CD14-positive monocyte (primary cell): Measurements from ENCODE around the gene SMYD3. TPM values are rescaled to one million over a fixed set of nuclear protein-coding genes. Genes with fewer than 3 reads are reported as not detected.

Experiments
- DNase-seq, 3 donors: peaks; one replicate each; pipeline ENCODE4 v3.0.0-alpha.2; 2011 to 2022
- H2AFZ ChIP-seq: 2 replicates; pipeline ENCODE4 v1.6.0; 2012; ENCODE audit warnings: mild to moderate bottlenecking, low read depth, low read length, inconsistent platforms; ENCODE audit not compliant: insufficient read depth, poor library complexity, severe bottlenecking
- H3K27ac ChIP-seq, 2 donors: 1 replicate in 1 of 2; 2 replicates in 1 of 2; pipeline ENCODE4 v1.5.1; 2012 to 2013; ENCODE audit warnings: low read length in 2 of 2, control low read depth in 1 of 2, inconsistent platforms in 1 of 2, low read depth in 1 of 2, mild to moderate bottlenecking in 1 of 2
- H3K27me3 ChIP-seq, 2 donors: one replicate each; pipeline versions ENCODE4 v1.6.0 to v1.6.1; 2011 to 2013; ENCODE audit warnings: low read length in 2 of 2; ENCODE audit not compliant: control insufficient read depth in 2 of 2, insufficient read depth in 2 of 2
- H3K36me3 ChIP-seq, 2 donors: replicated peaks in 1 of 2; 1 replicate in 1 of 2; 2 replicates in 1 of 2; pipeline versions ENCODE4 v1.5.1 to v1.6.1; 2012 to 2013; ENCODE audit warnings: low read length in 2 of 2, control low read depth in 1 of 2, inconsistent platforms in 1 of 2, mild to moderate bottlenecking in 1 of 2; ENCODE audit not compliant: insufficient read depth in 2 of 2, control insufficient read depth in 1 of 2
- H3K4me1 ChIP-seq, 2 donors: 1 replicate in 1 of 2; 2 replicates in 1 of 2; pipeline versions ENCODE4 v1.5.1 to v1.6.1; 2012 to 2013; ENCODE audit warnings: low read length in 2 of 2, control low read depth in 1 of 2, inconsistent platforms in 1 of 2, mild to moderate bottlenecking in 1 of 2, moderate library complexity in 1 of 2; ENCODE audit not compliant: insufficient read depth in 2 of 2, control insufficient read depth in 1 of 2
- H3K4me2 ChIP-seq: replicated peaks from 2 replicates; pipeline ENCODE3; 2012; ENCODE audit warnings: low read length, moderate library complexity, mild to moderate bottlenecking; ENCODE audit not compliant: poor library complexity, severe bottlenecking; ENCODE audit errors: extremely low read depth
- H3K4me3 ChIP-seq, 3 experiments: fragments of 200-600 bp in 1 of 3; sonication (generic) in 1 of 3; replicated peaks in 1 of 3; 1 replicate in 2 of 3; 2 replicates in 1 of 3; pipeline ENCODE4 v1.5.1; 2011 to 2013; ENCODE audit warnings: low read length in 3 of 3, mild to moderate bottlenecking in 3 of 3, control low read depth in 2 of 3, low read depth in 2 of 3, inconsistent platforms in 1 of 3, moderate library complexity in 1 of 3
- H3K79me2 ChIP-seq: 2 replicates; pipeline ENCODE4 v1.6.0; 2012; ENCODE audit warnings: mild to moderate bottlenecking, control low read depth, inconsistent platforms, low read length, moderate library complexity; ENCODE audit not compliant: insufficient read depth
- H3K9ac ChIP-seq: 2 replicates; pipeline ENCODE4 v1.6.0; 2017; ENCODE audit warnings: low read length, mild to moderate bottlenecking; ENCODE audit not compliant: insufficient read depth, poor library complexity, severe bottlenecking
- H3K9me3 ChIP-seq, 2 donors: replicated peaks in 1 of 2; 1 replicate in 1 of 2; 2 replicates in 1 of 2; pipeline versions ENCODE4 v1.5.1 to v1.6.1; 2012 to 2013; ENCODE audit warnings: low read length in 2 of 2, control low read depth in 1 of 2; ENCODE audit not compliant: control insufficient read depth in 1 of 2, insufficient read depth in 1 of 2
- H4K20me1 ChIP-seq: 2 replicates; pipeline ENCODE4 v1.6.0; 2012; ENCODE audit warnings: mild to moderate bottlenecking, low read length, control low read depth, moderate library complexity; ENCODE audit not compliant: insufficient read depth
- H3K27ac Mint-ChIP-seq, 7 donors: one replicate each; pipeline ENCODE4 v1.8.0; 2020; ENCODE audit warnings: mild to moderate bottlenecking in 7 of 7, mixed read lengths in 7 of 7, moderate library complexity in 6 of 7, inconsistent platforms in 2 of 7
- H3K27me3 Mint-ChIP-seq, 3 donors: one replicate each; pipeline ENCODE4 v1.8.0; 2021 to 2022; ENCODE audit warnings: low read depth in 3 of 3, mild to moderate bottlenecking in 3 of 3, mixed read lengths in 3 of 3, moderate library complexity in 3 of 3, inconsistent platforms in 1 of 3
- H3K36me3 Mint-ChIP-seq, 2 donors: one replicate each; pipeline ENCODE4 v1.8.0; 2020; ENCODE audit warnings: mixed read lengths in 2 of 2, inconsistent platforms in 1 of 2, mild to moderate bottlenecking in 1 of 2
- H3K4me1 Mint-ChIP-seq: one replicate; pipeline ENCODE4 v1.8.0; 2020; ENCODE audit warnings: mild to moderate bottlenecking, mixed read lengths
- H3K4me3 Mint-ChIP-seq, 2 donors: one replicate each; pipeline ENCODE4 v1.8.0; 2020; ENCODE audit warnings: mild to moderate bottlenecking in 2 of 2, mixed read lengths in 2 of 2, moderate library complexity in 1 of 2
- H3K9me3 Mint-ChIP-seq, 7 donors: one replicate each; pipeline ENCODE4 v1.8.0; 2020 to 2022; ENCODE audit warnings: mixed read lengths in 7 of 7, mild to moderate bottlenecking in 6 of 7, moderate library complexity in 6 of 7, inconsistent platforms in 2 of 7
- WGBS: methylation state at CpG from one replicate; pipeline ENCODE4 v1.1.5; 2013; ENCODE audit warnings: missing lambda C conversion rate; ENCODE audit not compliant: insufficient coverage; 5-methylcytosine and 5-hydroxymethylcytosine counted together
- intact Hi-C, 2 donors: fragments of 100-400 bp; cut with micrococcal nuclease; formaldehyde crosslinking; loops; one replicate each; pipeline versions ENCODE4 v1.15.0 to v1.15.1; 2023
- polyA plus RNA-seq, 3 donors: library from polyadenylated mRNA; depleted of rRNA in 1 of 3; unstranded in 2 of 3; stranded (reverse) in 1 of 3; fragments of 300-500 nt in 2 of 3; fragments of >200 nt in 1 of 3; fragmentation: Illumina TruSeq in 2 of 3; gene quantifications; 1 replicate in 2 of 3; 2 replicates in 1 of 3; pipeline ENCODE4 v1.2.3, GENCODE V29; 2012 to 2021
- TF ChIP-seq, protein P1 (sequence below): fragments of 200-600 bp; IDR thresholded peaks from one replicate; pipeline ENCODE4 v1.8.0; 2022; ENCODE audit warnings: antibody characterized with exemption, mild to moderate bottlenecking

The SMYD3 gene
- polyA plus RNA-seq, 3 donors: 2.7 to 8.4 (median 4.0) TPM

DNA sequence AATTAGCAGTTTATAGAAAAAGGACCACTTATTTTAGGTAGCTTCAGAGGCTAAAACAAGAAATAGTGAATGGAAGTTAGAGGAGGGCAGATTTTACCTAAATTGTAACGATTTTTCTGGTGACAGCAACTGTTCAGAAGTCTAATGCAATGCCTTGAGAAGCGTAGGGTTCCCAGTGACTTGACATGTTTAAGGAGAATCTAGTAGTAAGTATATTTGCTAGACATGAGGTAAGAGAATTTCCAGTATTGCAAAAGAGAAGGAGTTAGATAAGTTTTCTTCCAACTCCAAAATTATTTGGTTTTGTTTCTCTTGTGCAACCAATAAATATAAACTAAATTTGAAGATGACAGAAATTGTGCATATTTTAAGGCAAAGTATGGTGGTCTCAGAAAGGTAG is 140.0 kb downstream of the SMYD3 start:
- H3K4me2 ChIP-seq: no peak overlapping the region
- Mint-ChIP-seq H3K4me1 (no peaks in the 10 kb centered on the region), H3K9me3 (peaks cover 0 to 8% (median 3%) of the 10 kb centered on the region in 7 donors), H3K36me3 (no peaks in the 10 kb centered on the region), H3K27ac (no peak overlapping the region), H3K4me3 (no peak overlapping the region), H3K27me3 (peaks cover 0 to 2% (median 0%) of the 10 kb centered on the region in 3 donors)
- no peaks in the 10 kb centered on the region for H4K20me1 ChIP-seq
- no peaks in the 10 kb centered on the region for H3K79me2 ChIP-seq
- TF ChIP-seq, protein P1, sequence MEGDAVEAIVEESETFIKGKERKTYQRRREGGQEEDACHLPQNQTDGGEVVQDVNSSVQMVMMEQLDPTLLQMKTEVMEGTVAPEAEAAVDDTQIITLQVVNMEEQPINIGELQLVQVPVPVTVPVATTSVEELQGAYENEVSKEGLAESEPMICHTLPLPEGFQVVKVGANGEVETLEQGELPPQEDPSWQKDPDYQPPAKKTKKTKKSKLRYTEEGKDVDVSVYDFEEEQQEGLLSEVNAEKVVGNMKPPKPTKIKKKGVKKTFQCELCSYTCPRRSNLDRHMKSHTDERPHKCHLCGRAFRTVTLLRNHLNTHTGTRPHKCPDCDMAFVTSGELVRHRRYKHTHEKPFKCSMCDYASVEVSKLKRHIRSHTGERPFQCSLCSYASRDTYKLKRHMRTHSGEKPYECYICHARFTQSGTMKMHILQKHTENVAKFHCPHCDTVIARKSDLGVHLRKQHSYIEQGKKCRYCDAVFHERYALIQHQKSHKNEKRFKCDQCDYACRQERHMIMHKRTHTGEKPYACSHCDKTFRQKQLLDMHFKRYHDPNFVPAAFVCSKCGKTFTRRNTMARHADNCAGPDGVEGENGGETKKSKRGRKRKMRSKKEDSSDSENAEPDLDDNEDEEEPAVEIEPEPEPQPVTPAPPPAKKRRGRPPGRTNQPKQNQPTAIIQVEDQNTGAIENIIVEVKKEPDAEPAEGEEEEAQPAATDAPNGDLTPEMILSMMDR: no peak
- 65% methylated on average over 2 of the region's 2 CpGs for WGBS
- no peak for DNase-seq
- H3K4me1 ChIP-seq: no peaks in the 10 kb centered on the region
- H3K9me3 ChIP-seq: no peaks in the 10 kb centered on the region
- no peaks in the 10 kb centered on the region for H3K36me3 ChIP-seq
- H2AFZ ChIP-seq: no peak overlapping the region
- intact Hi-C loops: no loop called here
- H3K27me3 ChIP-seq: no peaks in the 10 kb centered on the region
- no peak overlapping the region for H3K9ac ChIP-seq
- H3K27ac ChIP-seq: no peak overlapping the region
- H3K4me3 ChIP-seq: no peak overlapping the region

DNA sequence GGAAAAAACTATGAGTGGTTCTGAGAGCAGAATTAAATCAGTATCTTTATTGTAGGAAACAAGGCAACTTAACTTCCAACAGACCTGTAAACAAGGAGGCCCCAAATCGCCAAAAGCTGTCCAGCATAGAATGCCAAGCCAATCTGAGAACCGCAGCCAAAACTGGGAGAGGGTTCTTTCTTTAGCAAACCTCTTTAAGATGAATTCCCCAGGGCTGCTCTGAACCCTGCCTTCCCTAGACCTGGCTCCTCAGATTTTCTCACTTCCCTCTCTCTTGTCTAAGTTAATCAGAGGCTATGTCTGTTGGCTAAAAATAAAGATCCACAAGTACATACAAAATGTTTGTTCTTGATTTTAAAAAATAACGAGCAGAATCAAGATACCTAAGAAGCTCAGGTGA is 141.4 kb downstream of the SMYD3 start:
- intact Hi-C loops: no loop called here
- Histone ChIP-seq H3K4me3 (no peak overlapping the region), H2AFZ (no peak overlapping the region), H3K4me1 (no peaks in the 10 kb centered on the region), H3K27ac (no peak overlapping the region), H3K9ac (no peak overlapping the region), H3K9me3 (no peaks in the 10 kb centered on the region), H4K20me1 (no peaks in the 10 kb centered on the region), H3K4me2 (no peak overlapping the region), H3K27me3 (no peaks in the 10 kb centered on the region), H3K36me3 (no peaks in the 10 kb centered on the region), H3K79me2 (no peaks in the 10 kb centered on the region)
- no CpG with 5 or more reads among the region's 3 CpGs for WGBS
- H3K36me3 Mint-ChIP-seq: no peaks in the 10 kb centered on the region
- no peaks in the 10 kb centered on the region for H3K4me1 Mint-ChIP-seq
- H3K27ac Mint-ChIP-seq: no peak overlapping the region
- TF ChIP-seq, protein P1: no peak
- H3K9me3 Mint-ChIP-seq: peaks cover 2 to 14% (median 7%) of the 10 kb centered on the region in 7 donors
- peaks cover 0 to 2% (median 0%) of the 10 kb centered on the region in 3 donors for H3K27me3 Mint-ChIP-seq
- DNase-seq: no peak
- H3K4me3 Mint-ChIP-seq: no peak overlapping the region
